T1000 (cell line): Measurements from ENCODE around the gene ULK4.
"Not testable (repeated sequence)": the region's sequence is repeated elsewhere in the genome, so short reads cannot be mapped to it uniquely, and the experiment has no call there.

Source experiments
- DNase-seq: peaks from one replicate; lab custom pipeline; 2025; ENCODE audit warnings: mixed read lengths; lab: John Stamatoyannopoulos, UW

The ULK4 gene

GRCh38 chr3:41768363-41768762 is 193.5 kb downstream of the ULK4 start:
- DNase-seq: no peak

GRCh38 chr3:41762867-41763266 is 199.0 kb downstream of the ULK4 start:
- not testable (repeated sequence) for DNase-seq

- DNase-seq: no peak
Measured at GRCh38 chr3:41753651-41754050, 208.3 kb downstream of the ULK4 start.

- no peak for DNase-seq
Measured at GRCh38 chr3:41751597-41751996, 210.3 kb downstream of the ULK4 start.

GRCh38 chr3:41749988-41750387 is 211.9 kb downstream of the ULK4 start:
- no peak for DNase-seq

GRCh38 chr3:41746215-41746614 is 215.7 kb downstream of the ULK4 start:
- no peak for DNase-seq

GRCh38 chr3:41742121-41742520 is 219.8 kb downstream of the ULK4 start:
- no peak for DNase-seq

- no peak for DNase-seq
Measured at GRCh38 chr3:41740374-41740886, 221.5 kb downstream of the ULK4 start.

- no peak for DNase-seq
Measured at GRCh38 chr3:41726891-41727290, 235.0 kb downstream of the ULK4 start.

GRCh38 chr3:41717641-41718040 is 244.3 kb downstream of the ULK4 start:
- no peak for DNase-seq

GRCh38 chr3:41716471-41716870 is 245.4 kb downstream of the ULK4 start:
- no peak for DNase-seq

GRCh38 chr3:41715376-41715775 is 246.5 kb downstream of the ULK4 start:
- no peak for DNase-seq

- no peak for DNase-seq
Measured at GRCh38 chr3:41711651-41712050, 250.3 kb downstream of the ULK4 start.

GRCh38 chr3:41710646-41711388 is 251.1 kb downstream of the ULK4 start:
- DNase-seq: peak; percentile 29

GRCh38 chr3:41709213-41709612 is 252.7 kb downstream of the ULK4 start:
- not testable (repeated sequence) for DNase-seq

- DNase-seq: no peak
Measured at GRCh38 chr3:41708176-41708575, 253.7 kb downstream of the ULK4 start.

GRCh38 chr3:41705893-41706292 is 256.0 kb downstream of the ULK4 start:
- DNase-seq: no peak

- DNase-seq: no peak
Measured at GRCh38 chr3:41701191-41701698, 260.7 kb downstream of the ULK4 start.

GRCh38 chr3:41700155-41700554 is 261.7 kb downstream of the ULK4 start:
- no peak for DNase-seq

- DNase-seq: no peak
Measured at GRCh38 chr3:41698898-41699297, 263.0 kb downstream of the ULK4 start.

GRCh38 chr3:41697702-41698101 is 264.2 kb downstream of the ULK4 start:
- no peak for DNase-seq

- DNase-seq: not testable (repeated sequence)
Measured at GRCh38 chr3:41695806-41696205, 266.1 kb downstream of the ULK4 start.

GRCh38 chr3:41693799-41694198 is 268.1 kb downstream of the ULK4 start:
- no peak for DNase-seq
